OCI-LY1 (cell line): ENCODE measurements around the gene ZBTB7C.

Experiments
- H2AFZ ChIP-seq: fragments of 200-600 bp; sonication (generic), shearing (Covaris generic); 2 replicates; pipeline ENCODE4 v1.6.0; 2014; ENCODE audit warnings: antibody characterized with exemption, mild to moderate bottlenecking, low read length
- H3F3A ChIP-seq: fragments of 200-600 bp; sonication (generic), shearing (Covaris generic); 2 replicates; pipeline ENCODE4 v1.6.0; 2014; ENCODE audit warnings: mild to moderate bottlenecking, antibody characterized with exemption, low read length, moderate library complexity; ENCODE audit not compliant: insufficient read depth
- H3K27ac ChIP-seq: fragments of 200-600 bp; sonication (generic); 2 replicates; pipeline ENCODE4 v1.5.1; 2014; ENCODE audit warnings: low read length, mixed run types, mild to moderate bottlenecking, low read depth; ENCODE audit not compliant: poor library complexity, severe bottlenecking
- H3K27me3 ChIP-seq: fragments of 200-600 bp; sonication (generic); 2 replicates; pipeline ENCODE4 v1.6.0; 2014; ENCODE audit warnings: antibody characterized with exemption, mild to moderate bottlenecking, low read length, moderate library complexity; ENCODE audit not compliant: insufficient read depth
- H3K36me3 ChIP-seq: fragments of 200-600 bp; sonication (generic); 2 replicates; pipeline ENCODE4 v1.6.1; 2014; ENCODE audit warnings: mild to moderate bottlenecking, antibody characterized with exemption, low read length, moderate library complexity, mixed read lengths; ENCODE audit not compliant: insufficient read depth
- H3K4me1 ChIP-seq: fragments of 200-600 bp; sonication (generic); 2 replicates; pipeline ENCODE4 v1.5.1; 2014; ENCODE audit warnings: mild to moderate bottlenecking, low read length, moderate library complexity; ENCODE audit not compliant: insufficient read depth, severe bottlenecking
- H3K4me2 ChIP-seq: fragments of 200-600 bp; sonication (generic), shearing (Covaris generic); 2 replicates; pipeline ENCODE4 v1.6.1; 2014; ENCODE audit warnings: low read length
- H3K4me3 ChIP-seq: fragments of 200-600 bp; sonication (generic); 2 replicates; pipeline ENCODE4 v1.5.1; 2014; ENCODE audit warnings: low read length, low read depth, mild to moderate bottlenecking, mixed read lengths; ENCODE audit not compliant: poor library complexity, severe bottlenecking
- H3K79me2 ChIP-seq: fragments of 200-600 bp; shearing (Covaris generic); 2 replicates; pipeline ENCODE4 v1.6.1; 2016; ENCODE audit warnings: mixed run types, low read length, mixed read lengths; ENCODE audit not compliant: insufficient read depth
- H3K9ac ChIP-seq: fragments of 200-600 bp; sonication (generic), shearing (Covaris generic); 2 replicates; pipeline ENCODE4 v1.6.1; 2014; ENCODE audit warnings: mild to moderate bottlenecking, low read length, mixed read lengths
- H3K9me2 ChIP-seq: fragments of 200-600 bp; sonication (generic), shearing (Covaris generic); 2 replicates; pipeline ENCODE4 v1.6.1; 2014; ENCODE audit warnings: low read depth, mild to moderate bottlenecking, low read length, mixed read lengths
- H3K9me3 ChIP-seq: fragments of 200-600 bp; shearing (Covaris generic); 2 replicates; pipeline ENCODE4 v1.6.1; 2014; ENCODE audit warnings: low read length, mixed read lengths
- H4K20me1 ChIP-seq: fragments of 200-600 bp; sonication (generic), shearing (Covaris generic); 2 replicates; pipeline ENCODE4 v1.6.0; 2016; ENCODE audit warnings: mild to moderate bottlenecking, low read length; ENCODE audit not compliant: insufficient read depth
- CTCF ChIP-seq: fragments of 200-600 bp; sonication (generic), shearing (Covaris generic); IDR thresholded peaks from 2 replicates; pipeline ENCODE4 v1.5.1; 2017; ENCODE audit warnings: mild to moderate bottlenecking, antibody characterized with exemption, low read length, moderate library complexity, mixed read lengths
- EZH2 ChIP-seq: fragments of 200-600 bp; sonication (generic), shearing (Covaris generic); IDR thresholded peaks from 2 replicates; pipeline ENCODE4 v1.8.0; 2017; ENCODE audit warnings: borderline replicate concordance, mixed run types, mild to moderate bottlenecking, antibody characterized with exemption, low read length, moderate library complexity, mixed read lengths

Gene ZBTB7C

GRCh38 chr18:48182779-48183178 lies 226.4 kb downstream of the ZBTB7C start:
- Histone ChIP-seq H3K9me2 (no peaks in the 10 kb centered on the region), H3K4me2 (no peak overlapping the region), H3K9ac (no peak overlapping the region), H3K79me2 (no peaks in the 10 kb centered on the region), H3K4me3 (no peak overlapping the region), H3K27ac (no peak overlapping the region), H2AFZ (no peak overlapping the region), H4K20me1 (no peaks in the 10 kb centered on the region), H3K4me1 (no peaks in the 10 kb centered on the region), H3K36me3 (no peaks in the 10 kb centered on the region), H3K9me3 (no peaks in the 10 kb centered on the region), H3F3A (no peaks in the 10 kb centered on the region), H3K27me3 (no peaks in the 10 kb centered on the region)
- TF ChIP-seq EZH2 (no peak), CTCF (no peak)

GRCh38 chr18:48181857-48182256 lies 227.3 kb downstream of the ZBTB7C start:
- Histone ChIP-seq H3K9me3 (no peaks in the 10 kb centered on the region), H2AFZ (no peak overlapping the region), H3K27me3 (no peaks in the 10 kb centered on the region), H3K27ac (no peak overlapping the region), H3K9ac (no peak overlapping the region), H3K79me2 (no peaks in the 10 kb centered on the region), H4K20me1 (no peaks in the 10 kb centered on the region), H3K9me2 (no peaks in the 10 kb centered on the region), H3K4me3 (no peak overlapping the region), H3K4me1 (no peaks in the 10 kb centered on the region), H3F3A (no peaks in the 10 kb centered on the region), H3K4me2 (no peak overlapping the region), H3K36me3 (no peaks in the 10 kb centered on the region)
- TF ChIP-seq CTCF (no peak), EZH2 (no peak)

- Histone ChIP-seq H3K9me3 (no peaks in the 10 kb centered on the region), H2AFZ (no peak overlapping the region), H3K27me3 (no peaks in the 10 kb centered on the region), H3K4me1 (no peaks in the 10 kb centered on the region), H3K4me2 (no peak overlapping the region), H3F3A (no peaks in the 10 kb centered on the region), H4K20me1 (no peaks in the 10 kb centered on the region), H3K36me3 (no peaks in the 10 kb centered on the region), H3K9ac (no peak overlapping the region), H3K4me3 (no peak overlapping the region), H3K9me2 (no peaks in the 10 kb centered on the region), H3K27ac (no peak overlapping the region), H3K79me2 (no peaks in the 10 kb centered on the region)
- TF ChIP-seq CTCF = no peak
- TF ChIP-seq EZH2 = no peak
Measured at GRCh38 chr18:48181087-48181823, 227.9 kb downstream of the ZBTB7C start.
